ENCODE data around the gene DTNBP1.
"Not testable (repeated sequence)": the region's sequence is repeated elsewhere in the genome, so short reads cannot be mapped to it uniquely, and the experiment has no call there.

Gene DTNBP1

GRCh38 chr6:15544321-15544900 lies 118.4 kb downstream of the DTNBP1 start:
- intact Hi-C loops (cut with DNase I; ENCODE audit: low total_unique reads), result no loop called here
- Histone ChIP-seq H3K27me3 (no peaks in the 10 kb centered on the region), H3K36me3 (no peaks in the 10 kb centered on the region), H3K27ac (no peak overlapping the region), H3K4me1 (peaks cover 0 to 7% (median 0%) of the 10 kb centered on the region in 4 donors), H3K4me3 (no peak overlapping the region), H3K9me3 (no peaks in the 10 kb centered on the region)
- DNase-seq, result no peak
- no peak for TF ChIP-seq CTCF (IDR thresholded peaks at IDR 0.05)

GRCh38 chr6:15543332-15543917 lies 119.4 kb downstream of the DTNBP1 start:
- H3K4me3 ChIP-seq; H3K4me1 ChIP-seq; H3K36me3 ChIP-seq; intact Hi-C loops (cut with DNase I; ENCODE audit: low total_unique reads); H3K27me3 ChIP-seq; H3K9me3 ChIP-seq; DNase-seq; H3K27ac ChIP-seq: not testable (repeated sequence)

GRCh38 chr6:15539722-15540270 lies 123.0 kb downstream of the DTNBP1 start:
- Histone ChIP-seq H3K4me1 (peaks cover 0 to 10% (median 1%) of the 10 kb centered on the region in 4 donors), H3K4me3 (no peak overlapping the region), H3K36me3 (no peaks in the 10 kb centered on the region), H3K27ac (no peak overlapping the region), H3K9me3 (no peaks in the 10 kb centered on the region), H3K27me3 (no peaks in the 10 kb centered on the region)
- no peak for TF ChIP-seq CTCF (IDR thresholded peaks at IDR 0.05)
- no peak for DNase-seq
- intact Hi-C loops (cut with DNase I; ENCODE audit: low total_unique reads), result no loop called here

- H3K4me3 ChIP-seq, result no peak overlapping the region
- intact Hi-C loops (cut with DNase I; ENCODE audit: low total_unique reads), result no loop called here
- DNase-seq, result no peak
- no peak for TF ChIP-seq CTCF (IDR thresholded peaks at IDR 0.05)
- H3K27me3 ChIP-seq, result no peaks in the 10 kb centered on the region
- no peak overlapping the region for H3K27ac ChIP-seq
- H3K9me3 ChIP-seq, result no peaks in the 10 kb centered on the region
- no peaks in the 10 kb centered on the region for H3K36me3 ChIP-seq
- H3K4me1 ChIP-seq, result peaks cover 0 to 3% (median 1%) of the 10 kb centered on the region in 4 donors
Observed at GRCh38 chr6:15538766-15539495, 123.9 kb downstream of the DTNBP1 start.

GRCh38 chr6:15538106-15538505 lies 124.7 kb downstream of the DTNBP1 start:
- intact Hi-C loops (cut with DNase I; ENCODE audit: low total_unique reads), result no loop called here
- no peaks in the 10 kb centered on the region for H3K27me3 ChIP-seq
- H3K27ac ChIP-seq, result no peak overlapping the region
- no peak for TF ChIP-seq CTCF (IDR thresholded peaks at IDR 0.05)
- no peaks in the 10 kb centered on the region for H3K9me3 ChIP-seq
- no peak overlapping the region for H3K4me3 ChIP-seq
- DNase-seq, result no peak
- peaks cover 0 to 4% (median 0%) of the 10 kb centered on the region in 3 donors for H3K36me3 ChIP-seq
- H3K4me1 ChIP-seq, result peaks cover 0 to 3% (median 1%) of the 10 kb centered on the region in 4 donors

Data from tibial artery (tissue), 4 donors.